ENCODE measurements around the gene XYLT1. TPM values are rescaled to one million over a fixed set of nuclear protein-coding genes. Genes with fewer than 3 reads are reported as not detected.

XYLT1 gene
- total RNA-seq, 4 donors from 2014 or later, result 6.6 to 17.2 (median 10.0) TPM

DNA sequence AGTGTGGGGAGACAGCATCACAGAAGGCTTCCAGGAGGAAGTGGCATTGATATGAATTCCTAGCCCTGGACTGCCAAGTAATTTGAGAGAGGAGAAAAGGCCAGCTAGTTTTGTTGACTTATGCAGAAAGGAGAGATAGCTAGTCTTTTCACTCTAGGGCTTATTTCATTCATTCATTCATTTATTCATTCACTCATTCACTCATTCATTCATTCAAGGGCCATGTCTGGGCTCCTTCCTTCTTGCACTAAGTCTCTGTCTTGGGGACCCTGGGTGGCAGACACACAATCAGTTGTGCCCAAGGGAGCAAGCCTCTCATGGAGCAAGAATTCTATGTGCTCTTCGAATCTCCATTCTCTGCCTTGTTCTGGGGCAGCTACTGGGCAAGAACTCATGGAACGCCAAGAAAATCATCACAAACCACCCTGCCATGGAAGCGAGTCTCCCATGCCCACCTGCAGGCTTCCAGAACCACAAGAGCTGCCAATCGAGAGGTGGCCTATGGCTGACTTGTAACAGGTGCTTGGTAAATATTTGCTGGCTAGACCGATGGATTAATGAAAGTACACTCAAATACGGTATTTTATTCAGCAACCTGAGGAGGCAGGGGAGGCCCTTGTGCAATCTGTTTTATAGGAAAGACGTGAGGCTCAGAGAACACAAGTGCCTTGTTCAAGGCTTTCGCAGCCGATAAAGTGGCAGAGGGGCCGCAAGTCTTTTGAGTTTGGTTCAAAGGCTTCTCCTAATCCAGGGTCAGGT, 223.6 kb downstream of the XYLT1 start:
- DNase-seq, result no peak
- no peaks in the 10 kb centered on the region for H3K27me3 ChIP-seq
- WGBS, 2 donors, result 83 to 93% methylated on average over 7 to 8 of the region's 10 CpGs
- H3K4me3 ChIP-seq, result no peak overlapping the region
- no peak for TF ChIP-seq POLR2A (IDR thresholded peaks at IDR 0.05)
- TF ChIP-seq, protein P1, sequence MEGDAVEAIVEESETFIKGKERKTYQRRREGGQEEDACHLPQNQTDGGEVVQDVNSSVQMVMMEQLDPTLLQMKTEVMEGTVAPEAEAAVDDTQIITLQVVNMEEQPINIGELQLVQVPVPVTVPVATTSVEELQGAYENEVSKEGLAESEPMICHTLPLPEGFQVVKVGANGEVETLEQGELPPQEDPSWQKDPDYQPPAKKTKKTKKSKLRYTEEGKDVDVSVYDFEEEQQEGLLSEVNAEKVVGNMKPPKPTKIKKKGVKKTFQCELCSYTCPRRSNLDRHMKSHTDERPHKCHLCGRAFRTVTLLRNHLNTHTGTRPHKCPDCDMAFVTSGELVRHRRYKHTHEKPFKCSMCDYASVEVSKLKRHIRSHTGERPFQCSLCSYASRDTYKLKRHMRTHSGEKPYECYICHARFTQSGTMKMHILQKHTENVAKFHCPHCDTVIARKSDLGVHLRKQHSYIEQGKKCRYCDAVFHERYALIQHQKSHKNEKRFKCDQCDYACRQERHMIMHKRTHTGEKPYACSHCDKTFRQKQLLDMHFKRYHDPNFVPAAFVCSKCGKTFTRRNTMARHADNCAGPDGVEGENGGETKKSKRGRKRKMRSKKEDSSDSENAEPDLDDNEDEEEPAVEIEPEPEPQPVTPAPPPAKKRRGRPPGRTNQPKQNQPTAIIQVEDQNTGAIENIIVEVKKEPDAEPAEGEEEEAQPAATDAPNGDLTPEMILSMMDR (IDR thresholded peaks at IDR 0.05), result no peak
- no peaks in the 10 kb centered on the region for H3K4me1 ChIP-seq
- no peak overlapping the region for H3K27ac ChIP-seq
- no peaks in the 10 kb centered on the region for H3K36me3 ChIP-seq
- intact Hi-C loops (cut with DNase I), result no loop called here
- no peaks in the 10 kb centered on the region for H3K9me3 ChIP-seq

- no peaks in the 10 kb centered on the region for H3K9me3 ChIP-seq
- 77 to 79% methylated on average over 1 to 7 of the region's 8 CpGs for WGBS, 2 donors
- no peaks in the 10 kb centered on the region for H3K36me3 ChIP-seq
- H3K4me1 ChIP-seq, result no peaks in the 10 kb centered on the region
- TF ChIP-seq, protein P1 (IDR thresholded peaks at IDR 0.05), result no peak
- TF ChIP-seq POLR2A (IDR thresholded peaks at IDR 0.05), result no peak
- intact Hi-C loops (cut with DNase I), result no loop called here
- no peak for DNase-seq
- H3K27ac ChIP-seq, result no peak overlapping the region
- H3K4me3 ChIP-seq, result no peak overlapping the region
- no peaks in the 10 kb centered on the region for H3K27me3 ChIP-seq
These were observed 224.4 kb downstream of the XYLT1 start for GRCh38 chr16:17246268-17246885.

GRCh38 chr16:17245776-17246175, 225.0 kb downstream of the XYLT1 start:
- intact Hi-C loops (cut with DNase I), result no loop called here
- Histone ChIP-seq H3K36me3 (no peaks in the 10 kb centered on the region), H3K27me3 (no peaks in the 10 kb centered on the region), H3K4me3 (no peak overlapping the region), H3K9me3 (no peaks in the 10 kb centered on the region), H3K27ac (no peak overlapping the region), H3K4me1 (no peaks in the 10 kb centered on the region)
- 68 to 75% methylated on average over 6 of the region's 6 CpGs for WGBS, 2 donors
- no peak for TF ChIP-seq POLR2A (IDR thresholded peaks at IDR 0.05)
- TF ChIP-seq, protein P1 (IDR thresholded peaks at IDR 0.05), result no peak
- no peak for DNase-seq

- H3K27me3 ChIP-seq, result no peaks in the 10 kb centered on the region
- no peak for DNase-seq
- H3K27ac ChIP-seq, result no peak overlapping the region
- H3K4me1 ChIP-seq, result no peaks in the 10 kb centered on the region
- no peak overlapping the region for H3K4me3 ChIP-seq
- TF ChIP-seq, protein P1 (IDR thresholded peaks at IDR 0.05), result no peak
- no peak for TF ChIP-seq POLR2A (IDR thresholded peaks at IDR 0.05)
- 70 to 80% methylated on average over 9 of the region's 9 CpGs for WGBS, 2 donors
- no peaks in the 10 kb centered on the region for H3K36me3 ChIP-seq
- intact Hi-C loops (cut with DNase I), result no loop called here
- H3K9me3 ChIP-seq, result no peaks in the 10 kb centered on the region
These were observed 225.7 kb downstream of the XYLT1 start for GRCh38 chr16:17244872-17245551.

GRCh38 chr16:17241264-17241835, 229.4 kb downstream of the XYLT1 start:
- WGBS, 2 donors, result 85 to 92% methylated on average over 8 of the region's 8 CpGs
- H3K36me3 ChIP-seq, result no peaks in the 10 kb centered on the region
- DNase-seq, result no peak
- intact Hi-C loops (cut with DNase I), result no loop called here
- TF ChIP-seq, protein P1 (IDR thresholded peaks at IDR 0.05), result no peak
- TF ChIP-seq POLR2A (IDR thresholded peaks at IDR 0.05), result no peak
- no peak overlapping the region for H3K27ac ChIP-seq
- H3K9me3 ChIP-seq, result no peaks in the 10 kb centered on the region
- no peak overlapping the region for H3K4me3 ChIP-seq
- no peaks in the 10 kb centered on the region for H3K4me1 ChIP-seq
- H3K27me3 ChIP-seq, result no peaks in the 10 kb centered on the region

All from esophagus squamous epithelium (tissue), 5 donors.